HCT116 (cell line): Measurements from ENCODE around the gene WASHC3.

Experiments used
- CBX3 ChIP-seq: IDR thresholded peaks from 2 replicates; pipeline ENCODE4 v1.6.1; 2012; ENCODE audit warnings: low read depth
- CEBPB ChIP-seq: IDR thresholded peaks from 2 replicates; pipeline ENCODE4 v1.6.1; 2012; ENCODE audit warnings: low read depth
- CTCF ChIP-seq, 3 experiments: fragments of 200-600 bp in 1 of 3; sonication (generic) in 1 of 3; IDR thresholded peaks in 2 of 3; conservative IDR thresholded peaks in 1 of 3; 2 replicates each; pipeline ENCODE4 v1.5.1; 2012 to 2017; ENCODE audit warnings: low read depth in 2 of 3, low read length in 2 of 3, antibody characterized with exemption in 1 of 3, borderline replicate concordance in 1 of 3, control low read depth in 1 of 3, mild to moderate bottlenecking in 1 of 3, mixed read lengths in 1 of 3, mixed run types in 1 of 3, moderate library complexity in 1 of 3; ENCODE audit not compliant: insufficient read depth in 1 of 3
- EZH2 ChIP-seq: fragments of 200-600 bp; sonication (generic); IDR thresholded peaks from 2 replicates; pipeline ENCODE4 v1.6.1; 2017; ENCODE audit warnings: antibody characterized with exemption, mixed run types
- EZH2phosphoT487 ChIP-seq: fragments of 200-600 bp; IDR thresholded peaks from 2 replicates; pipeline ENCODE4 v1.6.1; 2018; ENCODE audit warnings: antibody characterized with exemption, borderline replicate concordance
- POLR2A ChIP-seq: IDR thresholded peaks from 2 replicates; pipeline ENCODE4 v1.7.0; 2011; ENCODE audit warnings: borderline replicate concordance; ENCODE audit not compliant: insufficient read depth, insufficient read length; ENCODE audit errors: extremely low read depth

- TF ChIP-seq CEBPB (no peak), EZH2phosphoT487 (no peak), CTCF (IDR thresholded peaks at IDR 0.05 in 2 of 3, conservative IDR thresholded peaks at IDR 0.05 in 1 of 3; ENCODE audit: borderline replicate concordance in 1 of 3, insufficient read depth in 1 of 3, low read depth in 2 of 3, low read length in 2 of 3) (no peak), POLR2A (no peak), CBX3 (no peak), EZH2 (no peak)
These were observed 29.9 kb downstream of the WASHC3 start for GRCh38 chr12:102031852-102032251.
